ENCODE results near the gene SVIP.

SVIP gene, protein sequence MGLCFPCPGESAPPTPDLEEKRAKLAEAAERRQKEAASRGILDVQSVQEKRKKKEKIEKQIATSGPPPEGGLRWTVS

GRCh38 chr11:22829231-22830081, at the start of gene SVIP:
SVIP (minus strand) TSS chr11:22829801; CDS start chr11:22829748, 53 bp downstream.
- peak within 1 kb of the TSS; percentile 93 for H3K27ac Mint-ChIP-seq
- peak within 1 kb of the TSS; percentile 91 for H3K4me3 Mint-ChIP-seq
- peaks cover 14% of the 10 kb centered on the region for H3K4me1 Mint-ChIP-seq (ENCODE audit: low read depth)
- peaks cover 34% of the 10 kb centered on the region for H3K36me3 Mint-ChIP-seq (ENCODE audit: low read depth)
- H3K9me3 Mint-ChIP-seq = no peaks in the 10 kb centered on the region
- DNase-seq = peak; percentile 95
- no peaks in the 10 kb centered on the region for H3K27me3 Mint-ChIP-seq

DNA sequence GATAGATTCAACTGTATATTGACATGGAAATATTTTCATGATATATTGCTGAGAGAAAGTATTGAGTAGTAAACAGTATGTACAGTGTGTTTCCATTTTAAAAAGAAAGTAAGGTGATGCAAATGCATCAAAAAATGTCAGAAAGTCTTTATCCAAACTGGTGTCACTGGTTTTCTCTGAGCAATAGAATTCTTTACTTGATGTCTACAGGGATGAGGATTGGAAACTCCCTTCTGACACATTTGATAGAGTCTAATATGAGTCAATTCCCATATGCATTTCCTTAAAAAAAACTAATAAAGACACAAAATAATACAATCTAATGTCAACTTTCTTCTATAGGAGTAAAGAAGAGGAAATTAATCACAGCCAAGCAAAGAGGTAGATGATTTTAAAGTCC, 49.0 kb upstream of the SVIP start:
- H3K9me3 Mint-ChIP-seq = no peaks in the 10 kb centered on the region
- no peaks in the 10 kb centered on the region for H3K4me1 Mint-ChIP-seq (ENCODE audit: low read depth)
- no peak for DNase-seq
- no peaks in the 10 kb centered on the region for H3K27me3 Mint-ChIP-seq
- no peaks in the 10 kb centered on the region for H3K36me3 Mint-ChIP-seq (ENCODE audit: low read depth)
- no peak overlapping the region for H3K4me3 Mint-ChIP-seq
- no peak overlapping the region for H3K27ac Mint-ChIP-seq

- Mint-ChIP-seq H3K4me1 (ENCODE audit: low read depth) (no peaks in the 10 kb centered on the region), H3K27ac (no peak overlapping the region), H3K4me3 (no peak overlapping the region), H3K36me3 (ENCODE audit: low read depth) (no peaks in the 10 kb centered on the region), H3K27me3 (no peaks in the 10 kb centered on the region), H3K9me3 (no peaks in the 10 kb centered on the region)
- DNase-seq = no peak
Observed at GRCh38 chr11:22878039-22878438, 48.4 kb upstream of the SVIP start.

DNA sequence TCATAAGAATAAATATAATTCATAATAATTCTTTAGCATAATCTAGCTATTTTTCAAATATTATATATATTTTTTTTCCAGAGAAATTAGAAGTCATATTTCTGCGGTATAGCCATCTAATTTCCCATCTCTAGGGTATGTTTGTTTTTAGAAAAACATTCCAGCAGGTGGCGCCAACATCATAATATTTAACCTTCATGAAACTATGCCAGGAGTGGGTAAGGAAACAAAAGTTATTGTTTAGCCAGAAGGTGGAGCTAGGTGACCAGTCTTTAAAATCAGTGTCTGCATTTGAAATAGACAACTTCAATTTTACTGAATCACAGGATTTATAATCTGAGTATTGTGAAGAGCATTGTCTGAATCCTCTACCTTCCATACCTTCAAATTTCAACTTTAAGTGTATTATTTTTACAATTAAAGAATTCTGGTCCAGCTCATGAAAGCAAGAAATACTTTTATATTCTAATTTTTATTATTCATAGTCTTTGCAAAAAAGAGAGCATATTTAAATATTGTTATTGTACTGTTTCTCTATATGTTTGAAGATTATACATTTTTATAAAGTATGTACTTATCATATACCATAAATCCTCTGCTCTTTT, 46.4 kb upstream of the SVIP start:
- peak; percentile 39 for DNase-seq
- H3K4me1 Mint-ChIP-seq (ENCODE audit: low read depth) = no peaks in the 10 kb centered on the region
- H3K9me3 Mint-ChIP-seq = no peaks in the 10 kb centered on the region
- H3K36me3 Mint-ChIP-seq (ENCODE audit: low read depth) = no peaks in the 10 kb centered on the region
- H3K27me3 Mint-ChIP-seq = no peaks in the 10 kb centered on the region
- H3K27ac Mint-ChIP-seq = no peak overlapping the region
- no peak overlapping the region for H3K4me3 Mint-ChIP-seq

GRCh38 chr11:22869325-22869724, 39.7 kb upstream of the SVIP start:
- no peaks in the 10 kb centered on the region for H3K27me3 Mint-ChIP-seq
- DNase-seq = no peak
- no peaks in the 10 kb centered on the region for H3K4me1 Mint-ChIP-seq (ENCODE audit: low read depth)
- H3K4me3 Mint-ChIP-seq = no peak overlapping the region
- H3K27ac Mint-ChIP-seq = no peak overlapping the region
- H3K9me3 Mint-ChIP-seq = no peaks in the 10 kb centered on the region
- peaks cover 3% of the 10 kb centered on the region for H3K36me3 Mint-ChIP-seq (ENCODE audit: low read depth)

DNA sequence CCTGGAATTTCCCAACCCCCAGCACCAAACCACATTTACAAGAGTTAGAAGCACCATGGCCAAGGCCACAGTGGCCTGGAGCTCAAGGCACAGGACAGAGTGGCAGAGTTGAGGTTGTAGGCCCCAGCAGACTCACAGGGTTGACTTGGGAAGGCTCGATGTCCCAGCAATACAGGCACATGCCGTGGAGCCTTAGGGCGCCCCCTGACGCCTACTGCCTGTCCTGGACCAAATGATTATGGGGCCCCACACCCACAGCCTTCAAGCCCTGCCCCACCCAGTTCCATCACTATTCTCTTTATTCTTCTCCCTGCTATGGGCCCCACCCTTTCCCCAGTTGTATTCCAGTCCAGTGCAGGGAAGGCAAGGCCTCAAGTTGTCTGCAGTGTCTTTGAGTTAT, 30.6 kb upstream of the SVIP start, which contains the start of gene CCDC179:
Gene CCDC179, minus strand, starts transcription at position 234 of the 400 bp plus-strand sequence. Its CDS starts 53 bp downstream, at position 181.
- Mint-ChIP-seq H3K27me3 (no peaks in the 10 kb centered on the region), H3K9me3 (no peaks in the 10 kb centered on the region), H3K4me3 (no peak within 1 kb of the TSS), H3K27ac (no peak within 1 kb of the TSS), H3K36me3 (ENCODE audit: low read depth) (no peaks in the 10 kb centered on the region), H3K4me1 (ENCODE audit: low read depth) (no peaks in the 10 kb centered on the region)
- DNase-seq = no peak

DNA sequence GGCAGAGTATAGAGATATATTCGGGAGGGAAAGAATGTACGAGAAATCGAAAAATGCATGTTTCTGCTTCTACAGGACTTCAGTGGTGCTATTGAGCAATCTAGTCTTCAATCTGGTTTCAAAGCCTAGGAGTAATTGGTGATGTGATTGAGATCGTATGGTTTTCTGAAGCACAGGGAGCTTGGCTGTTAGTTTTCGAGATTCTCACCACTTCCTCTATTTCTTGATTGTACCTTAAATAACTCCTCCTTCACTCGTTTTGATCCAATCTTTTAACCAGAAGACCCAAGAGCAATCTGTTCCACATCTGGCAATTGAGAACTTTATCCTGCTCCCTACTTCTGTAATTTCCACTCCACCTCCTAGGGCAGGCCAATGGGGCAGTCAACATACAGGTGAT, 30.2 kb upstream of the SVIP start:
- H3K27me3 Mint-ChIP-seq = no peaks in the 10 kb centered on the region
- H3K4me1 Mint-ChIP-seq (ENCODE audit: low read depth) = no peaks in the 10 kb centered on the region
- H3K27ac Mint-ChIP-seq = no peak overlapping the region
- no peak overlapping the region for H3K4me3 Mint-ChIP-seq
- no peaks in the 10 kb centered on the region for H3K9me3 Mint-ChIP-seq
- no peak for DNase-seq
- no peaks in the 10 kb centered on the region for H3K36me3 Mint-ChIP-seq (ENCODE audit: low read depth)

- DNase-seq = no peak
- Mint-ChIP-seq H3K27ac (no peak overlapping the region), H3K4me3 (no peak overlapping the region), H3K27me3 (no peaks in the 10 kb centered on the region), H3K9me3 (peaks cover 3% of the 10 kb centered on the region), H3K4me1 (ENCODE audit: low read depth) (no peaks in the 10 kb centered on the region), H3K36me3 (ENCODE audit: low read depth) (no peaks in the 10 kb centered on the region)
Observed at GRCh38 chr11:22851477-22851876, 21.9 kb upstream of the SVIP start.

DNA sequence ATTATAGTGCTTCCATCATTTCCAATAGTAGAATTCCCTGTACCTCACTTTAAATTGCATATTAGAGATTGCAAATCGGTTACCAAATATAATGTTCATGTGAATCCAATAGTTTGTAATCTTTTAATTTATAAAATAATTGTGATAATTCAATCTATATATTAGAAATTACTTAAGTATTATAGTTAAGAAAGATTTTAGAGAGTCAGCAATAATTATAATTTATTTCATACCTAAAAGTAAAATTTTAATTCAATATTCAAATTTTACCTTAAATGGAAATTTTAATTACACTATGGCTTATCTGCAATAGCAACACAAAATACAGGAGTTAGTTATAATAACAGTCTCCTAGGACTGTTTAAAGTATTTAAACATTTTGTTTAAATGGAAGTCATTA, 17.1 kb upstream of the SVIP start:
- Mint-ChIP-seq H3K4me1 (ENCODE audit: low read depth) (no peaks in the 10 kb centered on the region), H3K27ac (no peak overlapping the region)
- no peak for DNase-seq

DNA sequence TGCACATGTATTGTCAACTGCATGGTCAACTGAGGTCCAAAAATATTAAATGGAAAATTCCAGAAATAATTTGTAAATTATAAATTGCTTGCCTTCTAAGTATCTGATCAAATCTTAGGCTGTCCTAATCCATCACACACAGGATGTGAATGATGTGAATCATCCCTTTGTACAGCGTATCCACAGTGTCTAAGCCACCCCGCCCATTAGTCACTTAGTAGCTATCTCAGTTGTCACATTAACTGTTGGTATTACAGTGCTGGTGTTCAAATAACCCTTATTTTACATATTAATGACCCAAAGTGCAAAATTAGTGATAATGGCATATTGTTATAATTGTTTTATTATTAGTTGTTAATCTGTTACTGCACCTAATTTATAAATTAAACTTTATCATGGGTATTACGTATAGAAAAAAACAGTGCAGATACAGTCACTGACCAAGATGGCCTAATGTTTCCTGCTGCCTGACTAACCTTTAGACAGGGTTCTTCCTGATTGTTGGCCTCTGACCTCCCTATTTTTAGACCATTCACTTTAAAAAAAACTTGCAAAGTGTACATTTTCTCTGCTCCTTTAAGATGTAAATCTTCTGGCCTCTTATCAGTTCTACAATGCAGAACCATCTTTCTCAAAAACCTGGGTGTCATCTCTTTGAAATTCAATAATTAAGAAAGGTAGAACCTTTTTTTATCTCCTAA, 2.9 kb upstream of the SVIP start:
- Mint-ChIP-seq H3K27me3 (no peaks in the 10 kb centered on the region), H3K36me3 (ENCODE audit: low read depth) (peaks cover 11% of the 10 kb centered on the region), H3K27ac (no peak overlapping the region), H3K9me3 (no peaks in the 10 kb centered on the region), H3K4me3 (no peak overlapping the region), H3K4me1 (ENCODE audit: low read depth) (peaks cover 13% of the 10 kb centered on the region)
- no peak for DNase-seq

More for the DNA sequence above, 17.1 kb upstream of the SVIP start:
- H3K4me3 Mint-ChIP-seq = no peak overlapping the region
- no peaks in the 10 kb centered on the region for H3K9me3 Mint-ChIP-seq
- H3K27me3 Mint-ChIP-seq = no peaks in the 10 kb centered on the region
- H3K36me3 Mint-ChIP-seq (ENCODE audit: low read depth) = no peaks in the 10 kb centered on the region

DNA sequence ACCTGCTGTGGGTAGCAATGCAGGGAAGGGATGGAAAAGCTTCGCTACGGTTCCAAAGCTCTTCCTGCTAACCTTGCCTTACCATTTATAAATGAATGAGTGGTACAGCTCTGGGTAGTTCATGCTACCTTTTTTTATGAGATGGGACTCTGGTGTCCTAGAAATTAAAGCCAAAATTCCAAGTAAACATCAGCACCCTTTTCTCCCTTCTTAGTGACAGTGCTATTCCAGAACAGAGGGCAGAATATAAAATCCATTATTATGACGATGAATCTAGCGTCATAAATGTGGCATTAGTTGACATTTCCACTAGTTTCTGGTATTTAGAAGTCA, 447 bp upstream of the SVIP start:
- DNase-seq = no peak
- Mint-ChIP-seq H3K27ac (peak overlapping the region; percentile 63), H3K4me1 (ENCODE audit: low read depth) (peaks cover 14% of the 10 kb centered on the region), H3K4me3 (peak overlapping the region; percentile 91), H3K27me3 (no peaks in the 10 kb centered on the region), H3K36me3 (ENCODE audit: low read depth) (peaks cover 28% of the 10 kb centered on the region), H3K9me3 (no peaks in the 10 kb centered on the region)

GRCh38 chr11:22828373-22828772, 1.2 kb downstream of the SVIP start:
- H3K4me3 Mint-ChIP-seq = peak overlapping the region; percentile 91
- peaks cover 14% of the 10 kb centered on the region for H3K4me1 Mint-ChIP-seq (ENCODE audit: low read depth)
- H3K36me3 Mint-ChIP-seq (ENCODE audit: low read depth) = peaks cover 43% of the 10 kb centered on the region
- peak overlapping the region; percentile 47 for H3K27ac Mint-ChIP-seq
- DNase-seq = no peak
- H3K27me3 Mint-ChIP-seq = no peaks in the 10 kb centered on the region
- H3K9me3 Mint-ChIP-seq = no peaks in the 10 kb centered on the region

- Mint-ChIP-seq H3K9me3 (peaks cover 11% of the 10 kb centered on the region), H3K4me1 (ENCODE audit: low read depth) (peaks cover 1% of the 10 kb centered on the region), H3K36me3 (ENCODE audit: low read depth) (peaks cover 91% of the 10 kb centered on the region), H3K4me3 (no peak overlapping the region), H3K27ac (no peak overlapping the region), H3K27me3 (no peaks in the 10 kb centered on the region)
- DNase-seq = no peak
Observed at GRCh38 chr11:22822203-22822602, 7.4 kb downstream of the SVIP start.

DNA sequence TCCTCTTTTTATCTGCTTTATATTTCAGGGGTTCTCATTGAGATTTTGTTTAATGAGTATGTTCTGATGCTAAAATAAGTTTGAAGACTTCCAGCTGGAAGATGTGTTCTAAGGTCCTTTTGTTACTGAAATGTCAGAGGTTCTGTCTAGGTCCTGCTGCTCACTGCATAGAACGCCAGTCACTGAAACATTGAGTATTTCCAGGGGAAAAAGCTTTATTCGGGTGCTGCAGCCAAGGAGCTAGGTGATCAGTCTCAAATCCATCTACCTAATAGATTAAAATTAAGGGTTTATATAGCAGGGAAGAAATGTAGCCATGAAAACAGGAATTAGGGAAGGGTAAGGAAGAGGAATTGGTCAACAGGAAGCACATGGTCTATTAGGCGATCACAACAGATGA, 19.7 kb downstream of the SVIP start:
- peaks cover 6% of the 10 kb centered on the region for H3K36me3 Mint-ChIP-seq (ENCODE audit: low read depth)
- H3K4me3 Mint-ChIP-seq = no peak overlapping the region
- H3K27ac Mint-ChIP-seq = no peak overlapping the region
- DNase-seq = no peak
- peaks cover 4% of the 10 kb centered on the region for H3K27me3 Mint-ChIP-seq
- H3K4me1 Mint-ChIP-seq (ENCODE audit: low read depth) = no peaks in the 10 kb centered on the region
- peaks cover 8% of the 10 kb centered on the region for H3K9me3 Mint-ChIP-seq
